ENCODE measurements around the gene CLDN1.

DNA sequence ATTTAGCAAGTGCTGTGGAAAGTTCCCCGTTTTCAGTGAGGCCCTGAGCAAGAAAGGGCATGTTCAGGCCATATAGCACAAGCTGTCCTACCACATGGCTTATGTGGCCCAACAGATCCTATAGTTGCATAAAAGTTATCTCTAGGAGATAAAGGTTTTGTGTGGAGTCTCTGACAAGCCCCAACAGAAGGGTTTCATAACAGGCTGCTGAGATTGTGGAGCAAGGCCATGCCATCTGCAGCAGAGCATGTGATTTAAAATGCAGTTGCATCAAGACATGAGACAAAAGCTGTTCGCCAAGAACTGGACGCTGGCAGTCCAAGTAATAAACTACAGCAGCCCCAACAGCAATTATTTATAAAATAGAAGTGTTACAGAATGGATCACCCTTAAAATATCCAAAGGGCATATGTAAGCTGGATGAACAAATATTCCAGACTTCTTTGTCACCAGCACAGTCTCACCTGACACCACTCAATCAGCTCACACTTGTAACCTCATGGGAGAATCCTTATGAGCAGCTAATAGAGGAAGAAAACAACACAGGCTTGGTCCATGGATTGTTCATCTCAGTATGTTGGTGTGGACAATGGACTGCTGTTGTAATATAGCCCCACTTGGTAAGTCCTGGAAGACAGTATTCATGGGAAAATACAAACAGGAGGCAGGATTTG, 14.4 kb upstream of the CLDN1 start:
- TF ChIP-seq, protein P1, sequence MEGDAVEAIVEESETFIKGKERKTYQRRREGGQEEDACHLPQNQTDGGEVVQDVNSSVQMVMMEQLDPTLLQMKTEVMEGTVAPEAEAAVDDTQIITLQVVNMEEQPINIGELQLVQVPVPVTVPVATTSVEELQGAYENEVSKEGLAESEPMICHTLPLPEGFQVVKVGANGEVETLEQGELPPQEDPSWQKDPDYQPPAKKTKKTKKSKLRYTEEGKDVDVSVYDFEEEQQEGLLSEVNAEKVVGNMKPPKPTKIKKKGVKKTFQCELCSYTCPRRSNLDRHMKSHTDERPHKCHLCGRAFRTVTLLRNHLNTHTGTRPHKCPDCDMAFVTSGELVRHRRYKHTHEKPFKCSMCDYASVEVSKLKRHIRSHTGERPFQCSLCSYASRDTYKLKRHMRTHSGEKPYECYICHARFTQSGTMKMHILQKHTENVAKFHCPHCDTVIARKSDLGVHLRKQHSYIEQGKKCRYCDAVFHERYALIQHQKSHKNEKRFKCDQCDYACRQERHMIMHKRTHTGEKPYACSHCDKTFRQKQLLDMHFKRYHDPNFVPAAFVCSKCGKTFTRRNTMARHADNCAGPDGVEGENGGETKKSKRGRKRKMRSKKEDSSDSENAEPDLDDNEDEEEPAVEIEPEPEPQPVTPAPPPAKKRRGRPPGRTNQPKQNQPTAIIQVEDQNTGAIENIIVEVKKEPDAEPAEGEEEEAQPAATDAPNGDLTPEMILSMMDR (conservative IDR thresholded peaks at IDR 0.05 in 1 of 2, IDR thresholded peaks at IDR 0.05 in 1 of 2; ENCODE audit: low read depth in 1 of 2, low read length in 2 of 2): no peak
- TF ChIP-seq EZH2 (IDR thresholded peaks at IDR 0.05; ENCODE audit: low read length, missing control alignments): no peak

All from fibroblast of lung (primary cell).